ENCODE results near the gene TUBB1.

GRCh38 chr20:59010321-59010994, 8.8 kb upstream of the TUBB1 start:
- no peak for TF ChIP-seq ZBTB49 (tag by site-specific recombination; IDR thresholded peaks at IDR 0.05; ENCODE audit: low read depth)
- no peak for TF ChIP-seq PRDM10 (tag by site-specific recombination; IDR thresholded peaks at IDR 0.05)
- no peak for TF ChIP-seq CTCF (tag by site-specific recombination; IDR thresholded peaks at IDR 0.05)
- no peak for TF ChIP-seq ZNF140 (tag by site-specific recombination; IDR thresholded peaks at IDR 0.05)
- TF ChIP-seq ZNF670 (tag by site-specific recombination; IDR thresholded peaks at IDR 0.05; ENCODE audit: low read depth): no peak
- no peak for TF ChIP-seq ZNF23 (tag by site-specific recombination; IDR thresholded peaks at IDR 0.05; ENCODE audit: borderline replicate concordance)
- TF ChIP-seq KLF16 (tag by site-specific recombination; IDR thresholded peaks at IDR 0.05): no peak
